Measurements from ENCODE around the gene CEP63. TPM values are rescaled to one million over a fixed set of nuclear protein-coding genes. Genes with fewer than 3 reads are reported as not detected.

The CEP63 gene
- total RNA-seq, 1 donor from 2014 or later: 32.5 TPM

DNA sequence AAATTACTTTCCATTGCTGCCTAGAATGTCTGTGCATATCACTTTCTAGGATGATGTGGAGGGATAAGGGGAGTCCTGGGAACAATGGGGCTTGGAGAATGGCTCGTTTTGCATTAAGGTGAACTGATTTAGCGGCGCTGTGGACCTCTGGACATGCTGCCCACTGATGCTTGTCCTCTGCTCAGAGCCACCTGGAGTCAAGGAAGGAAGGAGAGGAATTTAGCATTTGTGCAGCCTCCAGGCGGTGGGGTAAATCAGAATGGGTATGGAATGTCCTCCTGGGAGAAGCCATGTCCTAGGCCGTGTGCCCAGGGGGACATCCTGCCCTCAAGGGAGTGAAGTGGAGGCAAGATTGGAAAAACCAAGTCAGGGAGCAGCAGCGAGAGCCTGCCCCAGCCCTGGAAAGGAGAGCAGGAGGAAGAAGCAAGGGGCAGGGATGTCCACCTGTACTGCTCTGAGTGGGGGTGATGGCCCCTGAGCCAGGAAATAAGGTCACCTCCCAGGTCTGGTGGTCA is 127.2 kb downstream of the CEP63 start:
- ATAC-seq (ENCODE audit: poor library complexity) (no peak), DNase-seq (no peak)
- intact Hi-C loops (cut with DNase I): no loop called here

DNA sequence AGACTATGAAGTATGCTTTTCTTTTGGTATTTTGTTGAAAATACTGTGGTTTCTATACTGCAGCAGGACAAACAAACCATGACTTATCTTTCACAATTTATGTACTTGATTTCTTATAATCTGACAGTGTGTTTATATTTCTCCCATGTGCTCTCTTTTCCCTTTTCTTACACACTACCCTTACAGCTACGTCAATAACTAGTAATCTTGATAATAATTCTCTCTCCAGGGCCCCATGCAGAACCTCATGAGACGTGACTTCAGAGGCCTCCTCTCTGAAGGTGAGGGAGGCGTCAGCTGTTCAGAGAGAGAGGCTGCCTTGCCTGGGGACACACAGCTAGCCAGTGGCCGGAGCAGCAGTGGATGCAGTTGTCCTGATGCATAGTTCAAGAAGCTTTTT is 129.1 kb downstream of the CEP63 start:
- intact Hi-C loops (cut with DNase I): no loop called here
- no peak for DNase-seq
- no peak for ATAC-seq (ENCODE audit: poor library complexity)

- no peak for ATAC-seq (ENCODE audit: poor library complexity)
- DNase-seq: no peak
- intact Hi-C loops (cut with DNase I): no loop called here
Observed at GRCh38 chr3:134615743-134616142, 129.9 kb downstream of the CEP63 start.

GRCh38 chr3:134617608-134618477 is 132.0 kb downstream of the CEP63 start:
- ATAC-seq (ENCODE audit: poor library complexity) (no peak), DNase-seq (no peak)
- intact Hi-C loops (cut with DNase I): no loop called here

DNA sequence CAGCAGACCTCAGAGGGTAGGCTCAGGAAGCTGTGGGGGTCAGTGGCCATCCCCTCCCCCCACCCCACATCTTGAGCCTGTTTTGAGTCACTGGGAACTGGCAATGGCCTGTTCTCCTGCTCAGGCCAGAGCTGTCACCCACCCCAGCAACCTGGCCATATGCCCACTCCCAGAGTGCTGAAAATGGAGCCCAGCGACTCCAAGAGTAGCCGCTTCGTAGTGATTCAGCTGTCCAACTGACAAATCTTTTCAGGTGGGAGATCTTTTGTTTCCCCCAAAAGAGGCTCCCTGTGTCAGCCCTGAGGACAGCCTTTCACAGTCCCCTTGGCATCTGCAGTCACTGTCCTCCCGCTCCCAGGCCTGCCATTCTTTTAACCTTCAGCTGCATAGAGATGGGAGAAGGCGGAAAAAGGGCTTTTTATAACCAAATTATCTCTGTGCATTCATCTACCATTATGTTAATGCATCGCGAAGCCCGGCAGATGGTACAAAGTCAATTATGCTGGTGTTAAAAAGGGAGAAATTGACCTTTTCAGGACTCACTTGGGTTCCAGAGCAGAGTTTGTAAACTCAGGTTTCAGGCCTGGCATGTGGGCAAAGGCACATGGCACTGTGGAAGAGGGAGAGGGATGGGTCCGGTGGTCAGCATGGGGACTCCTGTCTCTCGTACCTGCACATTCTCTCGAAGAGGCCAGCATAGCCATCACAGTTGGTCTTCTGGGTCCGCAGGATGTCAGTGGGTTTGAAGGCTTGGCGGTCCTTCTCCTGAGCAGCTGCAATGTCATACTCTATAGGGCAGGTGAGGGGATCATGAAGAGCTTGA is 132.8 kb downstream of the CEP63 start:
- ATAC-seq (ENCODE audit: poor library complexity) (no peak), DNase-seq (no peak)
- intact Hi-C loops (cut with DNase I): no loop called here

DNA sequence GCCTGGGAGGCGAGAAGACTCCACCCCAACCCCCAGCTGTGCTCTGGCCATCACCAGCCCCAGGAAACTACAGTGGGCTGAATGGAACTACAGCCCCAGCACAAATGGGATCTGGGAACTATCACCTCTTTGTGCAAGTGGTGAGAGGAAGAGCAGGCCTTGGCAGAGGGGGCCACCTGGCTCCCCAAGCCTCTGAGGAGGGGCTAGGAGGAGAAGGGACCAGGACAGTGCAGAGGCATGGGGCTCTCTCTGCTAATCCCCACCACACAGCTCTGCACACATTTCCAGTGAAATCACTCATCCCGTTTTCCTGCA is 133.4 kb downstream of the CEP63 start:
- DNase-seq (no peak), ATAC-seq (ENCODE audit: poor library complexity) (no peak)
- intact Hi-C loops (cut with DNase I): no loop called here

DNA sequence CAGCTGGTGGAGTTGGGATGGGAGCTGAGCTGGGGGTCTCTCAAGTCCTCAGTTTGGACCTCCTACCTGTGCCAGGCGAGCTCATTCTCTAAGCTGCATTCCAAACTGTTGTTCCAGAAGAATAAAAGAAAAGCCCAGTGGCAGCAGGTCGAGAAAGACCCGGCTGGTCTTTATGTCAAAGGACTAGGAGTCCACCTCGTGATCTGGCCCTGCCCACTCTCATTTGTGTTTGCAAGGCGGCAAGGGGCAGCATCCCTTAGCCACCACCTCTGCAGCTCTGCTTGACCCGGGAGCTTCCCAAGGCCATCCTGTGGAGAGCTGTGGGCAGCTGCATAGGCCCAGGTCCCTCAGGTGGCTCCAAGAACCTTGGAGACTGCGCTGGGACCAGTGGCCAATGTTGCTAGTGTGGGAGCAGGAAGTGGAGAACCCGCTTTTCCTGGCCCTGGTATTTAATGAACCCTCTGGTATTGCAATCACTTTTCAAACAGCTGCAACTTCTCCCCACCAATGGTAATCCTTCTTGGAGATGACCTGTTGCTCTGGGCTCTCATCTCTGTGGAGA is 134.1 kb downstream of the CEP63 start:
- ATAC-seq (ENCODE audit: poor library complexity) (no peak), DNase-seq (no peak)
- intact Hi-C loops (cut with DNase I): no loop called here

GRCh38 chr3:134620476-134621115 is 134.7 kb downstream of the CEP63 start:
- DNase-seq: no peak
- no peak for ATAC-seq (ENCODE audit: poor library complexity)
- intact Hi-C loops (cut with DNase I): no loop called here

GRCh38 chr3:134621854-134622253 is 136.0 kb downstream of the CEP63 start:
- no peak for DNase-seq
- intact Hi-C loops (cut with DNase I): no loop called here

GRCh38 chr3:134622806-134623365 is 137.0 kb downstream of the CEP63 start:
- no peak for DNase-seq
- ATAC-seq (ENCODE audit: poor library complexity): no peak
- intact Hi-C loops (cut with DNase I): no loop called here

More at GRCh38 chr3:134621854-134622253, 136.0 kb downstream of the CEP63 start:
- ATAC-seq (ENCODE audit: poor library complexity): no peak

GRCh38 chr3:134623615-134624245 is 137.9 kb downstream of the CEP63 start:
- ATAC-seq (ENCODE audit: poor library complexity) (no peak), DNase-seq (no peak)
- intact Hi-C loops (cut with DNase I): no loop called here

Other genes starting within 250 kb of the CEP63 start
- 34.2 TPM for gene RYK, start 235.2 kb upstream of the CEP63 start, total RNA-seq
- 63.0 TPM for gene AMOTL2, start 111.6 kb upstream of the CEP63 start, total RNA-seq
- gene ANAPC13, start 72 bp upstream of the CEP63 start, total RNA-seq: 78.3 TPM
- gene KY, start 165.0 kb downstream of the CEP63 start, total RNA-seq: 13.7 TPM

Data from Right ventricle myocardium superior (tissue), 1 donor.